ENCODE results near the gene USH1G. TPM values are rescaled to one million over a fixed set of nuclear protein-coding genes. Genes with fewer than 3 reads are reported as not detected.

USH1G gene
- total and polyA plus RNA-seq, 2 donors, result 0.09 to 0.14 TPM

DNA sequence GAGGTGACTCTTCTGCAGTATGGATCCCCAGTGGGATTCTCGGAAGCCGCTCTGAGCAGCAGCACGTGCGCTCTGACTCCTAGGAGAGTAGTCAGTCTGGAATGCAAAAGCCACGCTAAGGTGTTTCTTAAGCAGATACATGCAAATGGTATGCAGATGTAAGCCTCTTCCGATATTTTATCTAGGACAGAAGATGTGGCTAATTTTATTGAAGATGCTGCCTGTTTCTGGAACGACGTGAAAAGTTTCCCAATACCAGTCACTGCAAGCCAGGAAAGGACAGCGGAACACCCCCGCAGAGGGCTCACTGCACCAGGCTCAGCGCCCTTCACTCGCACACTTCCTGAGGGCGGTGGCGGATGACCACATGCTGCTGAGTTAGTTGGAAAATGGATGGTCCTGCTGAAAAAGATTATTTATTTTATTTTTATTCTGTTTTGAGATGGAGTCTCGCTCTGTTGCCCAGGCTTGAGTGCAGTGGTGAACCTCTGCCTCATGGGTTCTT lies 39.8 kb downstream of the USH1G start:
- Histone ChIP-seq H3K36me3 (ENCODE audit: control insufficient read depth in 2 of 2, insufficient read depth in 2 of 2, low read length in 1 of 2) (no peaks in the 10 kb centered on the region), H3K27ac (ENCODE audit: low read depth in 1 of 2, low read length in 1 of 2) (no peak overlapping the region), H3K9me3 (ENCODE audit: control insufficient read depth in 2 of 2, insufficient read depth in 1 of 2, low read length in 1 of 2) (no peaks in the 10 kb centered on the region), H3K27me3 (ENCODE audit: control insufficient read depth in 2 of 2, insufficient read depth in 1 of 2, low read length in 1 of 2) (peaks cover 0 to 21% of the 10 kb centered on the region in 2 donors), H3K4me3 (ENCODE audit: low read length in 2 of 2) (no peak overlapping the region), H3K4me1 (ENCODE audit: control insufficient read depth in 2 of 2, insufficient read depth in 2 of 2, low read length in 2 of 2) (no peaks in the 10 kb centered on the region)
- DNase-seq (ENCODE audit: low read depth in 6 of 9, low spot score in 9 of 9), result no peak
- WGBS, result 83% methylated on average over 15 of the region's 15 CpGs

- Histone ChIP-seq H3K9me3 (ENCODE audit: control insufficient read depth in 2 of 2, insufficient read depth in 1 of 2, low read length in 1 of 2) (no peaks in the 10 kb centered on the region), H3K4me3 (ENCODE audit: low read length in 2 of 2) (no peak overlapping the region), H3K27ac (ENCODE audit: low read depth in 1 of 2, low read length in 1 of 2) (no peak overlapping the region), H3K36me3 (ENCODE audit: control insufficient read depth in 2 of 2, insufficient read depth in 2 of 2, low read length in 1 of 2) (no peaks in the 10 kb centered on the region), H3K4me1 (ENCODE audit: control insufficient read depth in 2 of 2, insufficient read depth in 2 of 2, low read length in 2 of 2) (no peaks in the 10 kb centered on the region), H3K27me3 (ENCODE audit: control insufficient read depth in 2 of 2, insufficient read depth in 1 of 2, low read length in 1 of 2) (peaks cover 0 to 26% of the 10 kb centered on the region in 2 donors)
- WGBS, result 88% methylated on average over 20 of the region's 20 CpGs
- DNase-seq (ENCODE audit: low read depth in 6 of 9, low spot score in 9 of 9), result no peak
Measured at GRCh38 chr17:74882517-74883240, 40.4 kb downstream of the USH1G start.

- no peak for DNase-seq (ENCODE audit: low read depth in 6 of 9, low spot score in 9 of 9)
- Histone ChIP-seq H3K9me3 (ENCODE audit: control insufficient read depth in 2 of 2, insufficient read depth in 1 of 2, low read length in 1 of 2) (no peaks in the 10 kb centered on the region), H3K27me3 (ENCODE audit: control insufficient read depth in 2 of 2, insufficient read depth in 1 of 2, low read length in 1 of 2) (peaks cover 0 to 27% of the 10 kb centered on the region in 2 donors), H3K27ac (ENCODE audit: low read depth in 1 of 2, low read length in 1 of 2) (no peak overlapping the region), H3K36me3 (ENCODE audit: control insufficient read depth in 2 of 2, insufficient read depth in 2 of 2, low read length in 1 of 2) (no peaks in the 10 kb centered on the region), H3K4me1 (ENCODE audit: control insufficient read depth in 2 of 2, insufficient read depth in 2 of 2, low read length in 2 of 2) (no peaks in the 10 kb centered on the region), H3K4me3 (ENCODE audit: low read length in 2 of 2) (no peak overlapping the region)
- 91% methylated on average over 11 of the region's 11 CpGs for WGBS
Measured at GRCh38 chr17:74881073-74881472, 42.0 kb downstream of the USH1G start.

- DNase-seq (ENCODE audit: low read depth in 6 of 9, low spot score in 9 of 9), result no peak
- Histone ChIP-seq H3K4me3 (ENCODE audit: low read length in 2 of 2) (no peak overlapping the region), H3K27me3 (ENCODE audit: control insufficient read depth in 2 of 2, insufficient read depth in 1 of 2, low read length in 1 of 2) (peaks cover 0 to 25% of the 10 kb centered on the region in 2 donors), H3K4me1 (ENCODE audit: control insufficient read depth in 2 of 2, insufficient read depth in 2 of 2, low read length in 2 of 2) (no peaks in the 10 kb centered on the region), H3K36me3 (ENCODE audit: control insufficient read depth in 2 of 2, insufficient read depth in 2 of 2, low read length in 1 of 2) (no peaks in the 10 kb centered on the region), H3K27ac (ENCODE audit: low read depth in 1 of 2, low read length in 1 of 2) (no peak overlapping the region), H3K9me3 (ENCODE audit: control insufficient read depth in 2 of 2, insufficient read depth in 1 of 2, low read length in 1 of 2) (no peaks in the 10 kb centered on the region)
- WGBS, result 96% methylated on average over 16 of the region's 16 CpGs
Measured at GRCh38 chr17:74879308-74879707, 43.7 kb downstream of the USH1G start.

- Histone ChIP-seq H3K27me3 (ENCODE audit: control insufficient read depth in 2 of 2, insufficient read depth in 1 of 2, low read length in 1 of 2) (peaks cover 0 to 22% of the 10 kb centered on the region in 2 donors), H3K4me1 (ENCODE audit: control insufficient read depth in 2 of 2, insufficient read depth in 2 of 2, low read length in 2 of 2) (peaks cover 5 to 6% of the 10 kb centered on the region in 2 donors), H3K9me3 (ENCODE audit: control insufficient read depth in 2 of 2, insufficient read depth in 1 of 2, low read length in 1 of 2) (no peaks in the 10 kb centered on the region), H3K27ac (ENCODE audit: low read depth in 1 of 2, low read length in 1 of 2) (no peak overlapping the region), H3K4me3 (ENCODE audit: low read length in 2 of 2) (no peak overlapping the region), H3K36me3 (ENCODE audit: control insufficient read depth in 2 of 2, insufficient read depth in 2 of 2, low read length in 1 of 2) (no peaks in the 10 kb centered on the region)
- DNase-seq (ENCODE audit: low read depth in 6 of 9, low spot score in 9 of 9), result no peak
- WGBS, result 96% methylated on average over 2 of the region's 2 CpGs
Measured at GRCh38 chr17:74878658-74879057, 44.4 kb downstream of the USH1G start.

DNA sequence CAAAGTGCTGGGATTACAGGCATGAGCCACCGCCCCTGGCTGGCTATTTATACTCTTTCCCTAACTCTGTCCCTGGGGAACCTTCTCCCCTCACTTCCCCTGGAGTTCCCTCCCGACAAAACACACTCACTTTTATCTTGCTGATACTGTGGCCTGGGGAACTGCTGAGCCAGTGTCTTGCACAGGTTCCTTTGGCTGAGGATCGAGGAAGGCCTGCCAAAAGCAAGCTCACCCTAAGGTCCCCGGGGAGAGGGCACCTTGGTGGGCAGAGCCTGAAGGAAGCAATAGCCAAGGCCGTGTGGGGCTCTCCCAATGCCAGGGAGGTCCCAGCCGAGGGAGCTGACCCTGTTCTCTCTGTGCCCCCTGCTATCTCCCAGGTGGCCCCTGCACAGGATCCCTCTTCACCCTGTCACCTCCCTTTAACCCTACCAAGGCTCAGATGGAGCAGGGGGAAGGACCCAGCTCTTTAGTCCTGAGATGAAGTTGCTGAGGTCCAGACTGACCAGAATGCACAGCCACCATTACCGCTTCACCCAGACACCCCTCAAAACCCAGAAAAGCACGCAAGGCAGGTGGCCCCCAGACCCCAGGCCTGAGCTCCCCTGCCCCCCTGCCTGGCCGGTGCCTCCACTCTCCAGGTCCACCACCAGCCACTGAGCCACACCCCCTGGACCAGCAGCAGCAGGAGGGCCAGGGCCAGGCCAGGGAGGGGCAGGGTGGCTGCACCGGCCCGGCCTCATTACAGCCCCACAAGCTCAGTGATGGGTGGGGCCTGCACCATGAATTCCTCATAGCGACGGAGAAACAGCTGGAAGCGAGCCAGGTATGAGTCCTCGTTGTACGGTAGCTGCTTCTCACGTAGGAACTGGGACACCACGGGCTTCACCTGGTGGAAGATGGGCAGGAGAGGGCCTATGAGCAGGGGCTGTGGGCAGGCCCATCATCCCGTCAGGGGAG lies 45.2 kb downstream of the USH1G start:
- 89% methylated on average over 19 of the region's 19 CpGs for WGBS
- Histone ChIP-seq H3K27ac (ENCODE audit: low read depth in 1 of 2, low read length in 1 of 2) (no peak overlapping the region), H3K36me3 (ENCODE audit: control insufficient read depth in 2 of 2, insufficient read depth in 2 of 2, low read length in 1 of 2) (no peaks in the 10 kb centered on the region), H3K27me3 (ENCODE audit: control insufficient read depth in 2 of 2, insufficient read depth in 1 of 2, low read length in 1 of 2) (peaks cover 0 to 19% of the 10 kb centered on the region in 2 donors), H3K4me1 (ENCODE audit: control insufficient read depth in 2 of 2, insufficient read depth in 2 of 2, low read length in 2 of 2) (peaks cover 6 to 7% of the 10 kb centered on the region in 2 donors), H3K4me3 (ENCODE audit: low read length in 2 of 2) (no peak overlapping the region), H3K9me3 (ENCODE audit: control insufficient read depth in 2 of 2, insufficient read depth in 1 of 2, low read length in 1 of 2) (no peaks in the 10 kb centered on the region)
- no peak for DNase-seq (ENCODE audit: low read depth in 6 of 9, low spot score in 9 of 9)

DNA sequence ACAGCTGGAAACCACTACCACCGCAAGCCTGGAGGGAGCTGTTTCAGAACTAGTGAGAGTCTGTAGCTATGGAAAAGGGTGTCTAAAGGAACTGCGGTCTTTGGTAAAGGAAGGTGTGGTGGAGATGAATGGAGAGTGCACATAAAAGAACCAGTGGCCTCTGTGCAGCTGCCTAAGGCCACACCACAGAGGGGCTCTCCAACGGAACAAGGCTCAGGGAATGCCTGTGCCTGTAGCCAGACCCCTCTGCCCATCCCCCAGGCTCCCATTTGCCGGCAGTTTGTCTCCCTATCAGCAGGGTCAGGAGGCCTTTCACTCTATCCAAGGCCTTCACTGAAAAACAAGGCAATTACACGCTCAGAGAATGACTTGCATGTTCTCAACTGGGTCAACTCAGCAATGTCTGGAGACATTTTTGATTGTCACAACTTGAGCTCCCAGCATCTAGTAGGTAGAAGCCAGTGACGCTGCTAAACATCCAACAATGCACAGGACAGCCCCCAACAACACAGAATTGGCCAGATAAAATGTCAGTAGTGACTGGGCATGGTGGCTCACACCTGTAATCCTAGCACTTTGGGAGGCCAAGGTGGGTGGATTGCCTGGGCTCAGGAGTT lies 47.0 kb downstream of the USH1G start:
- peaks cover 13 to 18% of the 10 kb centered on the region in 2 donors for H3K4me1 ChIP-seq (ENCODE audit: control insufficient read depth in 2 of 2, insufficient read depth in 2 of 2, low read length in 2 of 2)
- no peak for DNase-seq (ENCODE audit: low read depth in 6 of 9, low spot score in 9 of 9)
- no peak overlapping the region for H3K27ac ChIP-seq (ENCODE audit: low read depth in 1 of 2, low read length in 1 of 2)
- H3K9me3 ChIP-seq (ENCODE audit: control insufficient read depth in 2 of 2, insufficient read depth in 1 of 2, low read length in 1 of 2), result no peaks in the 10 kb centered on the region
- peaks cover 0 to 13% of the 10 kb centered on the region in 2 donors for H3K27me3 ChIP-seq (ENCODE audit: control insufficient read depth in 2 of 2, insufficient read depth in 1 of 2, low read length in 1 of 2)
- 89% methylated on average over 6 of the region's 6 CpGs for WGBS
- H3K4me3 ChIP-seq (ENCODE audit: low read length in 2 of 2), result no peak overlapping the region
- H3K36me3 ChIP-seq (ENCODE audit: control insufficient read depth in 2 of 2, insufficient read depth in 2 of 2, low read length in 1 of 2), result no peaks in the 10 kb centered on the region

GRCh38 chr17:74875155-74875976 lies 47.7 kb downstream of the USH1G start:
- peaks cover 0 to 12% of the 10 kb centered on the region in 2 donors for H3K27me3 ChIP-seq (ENCODE audit: control insufficient read depth in 2 of 2, insufficient read depth in 1 of 2, low read length in 1 of 2)
- H3K27ac ChIP-seq (ENCODE audit: low read depth in 1 of 2, low read length in 1 of 2), result no peak overlapping the region
- H3K36me3 ChIP-seq (ENCODE audit: control insufficient read depth in 2 of 2, insufficient read depth in 2 of 2, low read length in 1 of 2), result no peaks in the 10 kb centered on the region
- H3K4me1 ChIP-seq (ENCODE audit: control insufficient read depth in 2 of 2, insufficient read depth in 2 of 2, low read length in 2 of 2), result peaks cover 13 to 18% of the 10 kb centered on the region in 2 donors
- no peak overlapping the region for H3K4me3 ChIP-seq (ENCODE audit: low read length in 2 of 2)
- H3K9me3 ChIP-seq (ENCODE audit: control insufficient read depth in 2 of 2, insufficient read depth in 1 of 2, low read length in 1 of 2), result no peaks in the 10 kb centered on the region
- no peak for DNase-seq (ENCODE audit: low read depth in 6 of 9, low spot score in 9 of 9)
- WGBS, result 92% methylated on average over 5 of the region's 5 CpGs

Measured in thymus (tissue), 11 donors.